Neuronal stem cell (in vitro differentiated cells): ENCODE results near the gene ADSS1.
A peak's percentile ranks its signal among the peaks of the same experiment; 100 is the strongest.

Experiments used
- DNase-seq: peaks from one replicate; pipeline ENCODE4 v3.0.0-alpha.2; 2013; ENCODE audit warnings: low spot score
- H2AFZ ChIP-seq: one replicate; pipeline ENCODE4 v1.6.1; 2013; ENCODE audit warnings: mild to moderate bottlenecking, low read length, inconsistent platforms
- H2AK5ac ChIP-seq: 2 replicates; pipeline ENCODE4 v1.6.1; 2013; ENCODE audit warnings: low read depth, mild to moderate bottlenecking, inconsistent platforms, low read length, moderate library complexity, mixed read lengths
- H2BK120ac ChIP-seq: 2 replicates; pipeline ENCODE4 v1.6.1; 2013; ENCODE audit warnings: low read depth, mild to moderate bottlenecking, inconsistent platforms, low read length, moderate library complexity, mixed read lengths
- H2BK12ac ChIP-seq: one replicate; pipeline ENCODE4 v1.6.1; 2013; ENCODE audit warnings: low read length, inconsistent platforms
- H2BK15ac ChIP-seq: 2 replicates; pipeline ENCODE4 v1.6.1; 2013; ENCODE audit warnings: mild to moderate bottlenecking, low read length, inconsistent platforms, mixed read lengths
- H2BK5ac ChIP-seq: one replicate; pipeline ENCODE4 v1.6.1; 2013; ENCODE audit warnings: inconsistent platforms, mild to moderate bottlenecking, low read length, moderate library complexity
- H3K14ac ChIP-seq: one replicate; pipeline ENCODE4 v1.6.1; 2013; ENCODE audit warnings: low read length, inconsistent platforms
- H3K18ac ChIP-seq: 2 replicates; pipeline ENCODE4 v1.6.1; 2013; ENCODE audit warnings: low read length, inconsistent platforms
- H3K23ac ChIP-seq: 2 replicates; pipeline ENCODE4 v1.6.1; 2013; ENCODE audit warnings: low read depth, mild to moderate bottlenecking, mixed read lengths, low read length, inconsistent platforms; ENCODE audit not compliant: poor library complexity
- H3K27ac ChIP-seq: replicated peaks from 3 replicates; pipeline ENCODE4 v1.5.1; 2013; ENCODE audit warnings: low read length, inconsistent platforms
- H3K27me3 ChIP-seq, 3 experiments: 2 replicates each; pipeline ENCODE4 v1.6.1; 2013; ENCODE audit warnings: low read length in 3 of 3, mild to moderate bottlenecking in 2 of 3, inconsistent platforms in 1 of 3, low read depth in 1 of 3, mixed read lengths in 1 of 3, moderate library complexity in 1 of 3; ENCODE audit not compliant: control insufficient read depth in 3 of 3, insufficient read depth in 3 of 3
- H3K36me3 ChIP-seq, 2 donors: replicated peaks in 1 of 2; 2 replicates each; pipeline ENCODE4 v1.6.1; 2013; ENCODE audit warnings: low read length in 2 of 2; ENCODE audit not compliant: control insufficient read depth in 2 of 2, insufficient read depth in 2 of 2
- H3K4ac ChIP-seq: 2 replicates; pipeline ENCODE4 v1.6.1; 2013; ENCODE audit warnings: inconsistent platforms, mild to moderate bottlenecking, low read length, moderate library complexity
- H3K4me1 ChIP-seq, 2 donors: 1 replicate in 1 of 2; 2 replicates in 1 of 2; pipeline ENCODE4 v1.6.1; 2013; ENCODE audit warnings: low read length in 2 of 2, low read depth in 1 of 2; ENCODE audit not compliant: control insufficient read depth in 2 of 2, insufficient read depth in 1 of 2
- H3K4me2 ChIP-seq: one replicate; pipeline ENCODE4 v1.6.1; 2013; ENCODE audit warnings: mild to moderate bottlenecking, low read length, inconsistent platforms; ENCODE audit not compliant: insufficient read depth, poor library complexity, severe bottlenecking
- H3K4me3 ChIP-seq, 2 donors: 2 replicates each; pipeline ENCODE4 v1.5.1; 2013; ENCODE audit warnings: low read length in 2 of 2, mild to moderate bottlenecking in 2 of 2, inconsistent platforms in 1 of 2, moderate library complexity in 1 of 2
- H3K79me1 ChIP-seq: one replicate; pipeline ENCODE4 v1.6.1; 2013; ENCODE audit warnings: low read depth, mild to moderate bottlenecking, inconsistent platforms, low read length, moderate library complexity
- H3K9ac ChIP-seq: one replicate; pipeline ENCODE4 v1.6.1; 2013; ENCODE audit warnings: mild to moderate bottlenecking, low read depth, low read length, inconsistent platforms; ENCODE audit not compliant: poor library complexity
- H3K9me3 ChIP-seq, 2 donors: replicated peaks in 1 of 2; 2 replicates each; pipeline versions ENCODE3 to v1.6.1; 2013; ENCODE audit warnings: low read length in 2 of 2, mild to moderate bottlenecking in 2 of 2, inconsistent platforms in 1 of 2, low read depth in 1 of 2, mixed read lengths in 1 of 2, moderate library complexity in 1 of 2; ENCODE audit not compliant: control insufficient read depth in 2 of 2, insufficient read depth in 1 of 2
- H4K8ac ChIP-seq: one replicate; pipeline ENCODE4 v1.6.1; 2013; ENCODE audit warnings: low read depth, mild to moderate bottlenecking, inconsistent platforms, low read length, moderate library complexity
- H4K91ac ChIP-seq: one replicate; pipeline ENCODE4 v1.6.1; 2013; ENCODE audit warnings: low read length, low read depth, mild to moderate bottlenecking, inconsistent platforms; ENCODE audit not compliant: poor library complexity
- WGBS, 2 donors: extraction: QIAGEN DNeasy Blood & Tissue Kit; methylation state at CpG; one replicate each; pipeline ENCODE4 v1.1.7; 2013; ENCODE audit warnings: missing lambda C conversion rate in 2 of 2, mixed read lengths in 1 of 2; ENCODE audit not compliant: insufficient read length in 2 of 2, insufficient replicate concordance in 1 of 2; ENCODE audit errors: extremely low coverage in 2 of 2; 5-methylcytosine and 5-hydroxymethylcytosine counted together

ADSS1 gene

GRCh38 chr14:104766256-104766862 lies 42.3 kb downstream of the ADSS1 start:
- Histone ChIP-seq H3K14ac (no peak overlapping the region), H2BK120ac (no peak overlapping the region), H3K4me1 (peaks cover 5 to 13% of the 10 kb centered on the region in 2 donors), H3K4me2 (no peak overlapping the region), H3K18ac (no peak overlapping the region), H4K8ac (no peak overlapping the region), H3K36me3 (peaks cover 16 to 39% of the 10 kb centered on the region in 2 donors), H3K27me3 (no peaks in the 10 kb centered on the region), H3K4me3 (no peak overlapping the region), H3K27ac (no peak overlapping the region), H3K9ac (no peak overlapping the region), H2BK5ac (no peak overlapping the region), H2AK5ac (no peak overlapping the region), H2BK15ac (no peak overlapping the region), H2AFZ (no peak overlapping the region), H3K9me3 (peaks cover 7 to 19% of the 10 kb centered on the region in 2 donors), H3K79me1 (peaks cover 5% of the 10 kb centered on the region), H4K91ac (no peak overlapping the region), H3K4ac (no peak overlapping the region), H2BK12ac (no peak overlapping the region), H3K23ac (no peak overlapping the region)
- WGBS, 2 donors = no CpG with 5 or more reads among the region's 4 CpGs
- no peak for DNase-seq

DNA sequence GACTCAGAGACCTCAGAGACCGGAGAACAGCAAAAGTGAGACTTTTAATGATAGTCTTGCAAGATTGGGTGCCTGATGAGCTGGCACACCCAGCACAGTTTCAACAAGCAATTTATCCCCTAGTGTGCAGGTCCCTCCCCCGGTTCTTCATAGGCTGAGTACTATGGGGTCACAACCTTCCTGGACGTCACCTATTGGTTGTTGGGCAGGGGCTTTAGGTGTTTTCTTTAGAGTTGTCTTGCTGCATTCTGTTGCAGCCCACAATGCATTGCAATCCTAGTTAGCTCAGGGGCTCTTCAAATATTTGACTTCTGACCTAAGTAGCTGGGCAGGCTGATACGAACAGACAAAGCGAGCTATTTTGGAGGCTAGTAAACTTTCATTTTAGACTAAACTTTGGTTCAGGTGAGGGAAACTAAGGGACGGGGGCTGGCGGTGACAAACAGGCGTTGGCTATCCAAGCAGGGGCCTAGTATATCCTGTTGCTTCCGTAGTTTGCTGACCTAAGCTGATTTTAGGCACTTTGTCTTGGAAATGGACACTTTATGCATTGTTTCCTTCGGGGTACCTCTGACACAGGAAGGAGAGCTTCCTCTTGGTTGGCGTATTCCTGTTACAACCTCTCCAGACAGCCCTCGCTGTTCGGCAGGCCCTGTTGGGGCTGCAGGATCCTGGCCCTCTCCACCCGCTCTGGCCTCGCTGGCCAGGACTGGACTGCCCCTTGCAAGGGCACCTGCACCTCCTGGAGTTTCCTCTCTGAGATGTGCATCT lies 43.0 kb downstream of the ADSS1 start:
- Histone ChIP-seq H2BK15ac (no peak overlapping the region), H3K4me1 (peaks cover 5 to 13% of the 10 kb centered on the region in 2 donors), H3K23ac (no peak overlapping the region), H3K9ac (no peak overlapping the region), H3K36me3 (peaks cover 21 to 39% of the 10 kb centered on the region in 2 donors), H3K79me1 (peaks cover 5% of the 10 kb centered on the region), H4K91ac (no peak overlapping the region), H3K18ac (no peak overlapping the region), H2BK5ac (no peak overlapping the region), H3K4me3 (no peak overlapping the region), H3K14ac (no peak overlapping the region), H3K27me3 (no peaks in the 10 kb centered on the region), H3K27ac (no peak overlapping the region), H2BK120ac (no peak overlapping the region), H3K9me3 (peaks cover 13 to 24% of the 10 kb centered on the region in 2 donors), H3K4ac (no peak overlapping the region), H2AFZ (no peak overlapping the region), H2BK12ac (no peak overlapping the region), H4K8ac (no peak overlapping the region), H2AK5ac (no peak overlapping the region), H3K4me2 (no peak overlapping the region)
- DNase-seq = no peak
- WGBS, 2 donors = no CpG with 5 or more reads among the region's 15 CpGs

- Histone ChIP-seq H3K18ac (no peak overlapping the region), H3K4ac (no peak overlapping the region), H2BK120ac (no peak overlapping the region), H3K9ac (no peak overlapping the region), H4K8ac (no peak overlapping the region), H3K4me1 (peaks cover 5 to 13% of the 10 kb centered on the region in 2 donors), H3K4me2 (no peak overlapping the region), H3K27me3 (no peaks in the 10 kb centered on the region), H2BK12ac (no peak overlapping the region), H3K14ac (no peak overlapping the region), H4K91ac (no peak overlapping the region), H2AK5ac (no peak overlapping the region), H3K4me3 (no peak overlapping the region), H2AFZ (no peak overlapping the region), H3K36me3 (peaks cover 22 to 40% of the 10 kb centered on the region in 2 donors), H3K79me1 (peaks cover 5% of the 10 kb centered on the region), H3K27ac (no peak overlapping the region), H2BK5ac (no peak overlapping the region), H3K9me3 (peaks cover 13 to 24% of the 10 kb centered on the region in 2 donors), H2BK15ac (no peak overlapping the region), H3K23ac (no peak overlapping the region)
- DNase-seq = no peak
- WGBS, 2 donors = no CpG with 5 or more reads among the region's 5 CpGs
Measured at GRCh38 chr14:104767634-104767918, 43.5 kb downstream of the ADSS1 start.

- Histone ChIP-seq H3K27me3 (no peaks in the 10 kb centered on the region), H2BK15ac (no peak overlapping the region), H3K23ac (peak overlapping the region; percentile 38), H3K4me1 (peaks cover 5 to 13% of the 10 kb centered on the region in 2 donors), H3K14ac (no peak overlapping the region), H3K9me3 (peaks cover 13 to 21% of the 10 kb centered on the region in 2 donors), H2BK120ac (no peak overlapping the region), H3K79me1 (peaks cover 10% of the 10 kb centered on the region), H2BK5ac (no peak overlapping the region), H2AK5ac (peak overlapping the region; percentile 90), H3K4me3 (peak overlapping the region in 1 of 2 donors; percentile 30), H2BK12ac (no peak overlapping the region), H3K27ac (no peak overlapping the region), H3K4ac (no peak overlapping the region), H4K91ac (no peak overlapping the region), H2AFZ (peak overlapping the region; percentile 56), H3K36me3 (peaks cover 30 to 47% of the 10 kb centered on the region in 2 donors), H4K8ac (no peak overlapping the region), H3K4me2 (no peak overlapping the region), H3K9ac (peak overlapping the region; percentile 79), H3K18ac (peak overlapping the region; percentile 80)
- peak; percentile 80 for DNase-seq
- no CpG with 5 or more reads among the region's 25 CpGs for WGBS, 2 donors
Measured at GRCh38 chr14:104768437-104769323, 44.7 kb downstream of the ADSS1 start.
